Suprapubic skin (tissue), 3 donors: ENCODE results near the gene GXYLT2.

Source experiments
- EP300 ChIP-seq: sonication (generic); formaldehyde crosslinking; IDR thresholded peaks from one replicate; pipeline ENCODE4 v1.6.1; 2017; ENCODE audit warnings: antibody characterized with exemption
- POLR2A ChIP-seq, 2 donors: fragments of 450-650 bp; IDR thresholded peaks; one replicate each; pipeline ENCODE4 v1.6.1; 2017; ENCODE audit warnings: antibody characterized with exemption in 2 of 2, mild to moderate bottlenecking in 2 of 2, moderate library complexity in 2 of 2
- TF ChIP-seq, protein P1 (sequence below), 2 donors: fragments of 200-600 bp in 1 of 2; fragments of 450-650 bp in 1 of 2; sonication (generic) in 1 of 2; IDR thresholded peaks; one replicate each; pipeline ENCODE4 v1.5.1; 2016 to 2019; ENCODE audit warnings: antibody characterized with exemption in 2 of 2, mild to moderate bottlenecking in 1 of 2, moderate library complexity in 1 of 2

GRCh38 chr3:72944696-72945095 lies 56.9 kb downstream of the GXYLT2 start:
- TF ChIP-seq POLR2A (IDR thresholded peaks at IDR 0.05), result no peak
- TF ChIP-seq, protein P1, sequence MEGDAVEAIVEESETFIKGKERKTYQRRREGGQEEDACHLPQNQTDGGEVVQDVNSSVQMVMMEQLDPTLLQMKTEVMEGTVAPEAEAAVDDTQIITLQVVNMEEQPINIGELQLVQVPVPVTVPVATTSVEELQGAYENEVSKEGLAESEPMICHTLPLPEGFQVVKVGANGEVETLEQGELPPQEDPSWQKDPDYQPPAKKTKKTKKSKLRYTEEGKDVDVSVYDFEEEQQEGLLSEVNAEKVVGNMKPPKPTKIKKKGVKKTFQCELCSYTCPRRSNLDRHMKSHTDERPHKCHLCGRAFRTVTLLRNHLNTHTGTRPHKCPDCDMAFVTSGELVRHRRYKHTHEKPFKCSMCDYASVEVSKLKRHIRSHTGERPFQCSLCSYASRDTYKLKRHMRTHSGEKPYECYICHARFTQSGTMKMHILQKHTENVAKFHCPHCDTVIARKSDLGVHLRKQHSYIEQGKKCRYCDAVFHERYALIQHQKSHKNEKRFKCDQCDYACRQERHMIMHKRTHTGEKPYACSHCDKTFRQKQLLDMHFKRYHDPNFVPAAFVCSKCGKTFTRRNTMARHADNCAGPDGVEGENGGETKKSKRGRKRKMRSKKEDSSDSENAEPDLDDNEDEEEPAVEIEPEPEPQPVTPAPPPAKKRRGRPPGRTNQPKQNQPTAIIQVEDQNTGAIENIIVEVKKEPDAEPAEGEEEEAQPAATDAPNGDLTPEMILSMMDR (IDR thresholded peaks at IDR 0.05), result no peak
- no peak for TF ChIP-seq EP300
